NB4 (cell line): Measurements from ENCODE around the gene SNX22.

Experiments
- CTCF ChIP-seq: IDR thresholded peaks from one replicate; pipeline ENCODE4 v1.5.1; 2012; ENCODE audit warnings: low read depth, low read length
- MAX ChIP-seq: IDR thresholded peaks from 2 replicates; pipeline ENCODE4 v1.6.1; 2011; ENCODE audit warnings: low read depth, low read length
- POLR2A ChIP-seq: IDR thresholded peaks from 2 replicates; pipeline ENCODE4 v1.6.1; 2011; ENCODE audit warnings: mild to moderate bottlenecking; ENCODE audit not compliant: insufficient read length; ENCODE audit errors: extremely low read depth

- TF ChIP-seq MAX (no peak), POLR2A (no peak), CTCF (no peak)
Observed at GRCh38 chr15:64132217-64132616, 19.3 kb upstream of the SNX22 start.
